Smooth muscle cell (in vitro differentiated cells): Measurements from ENCODE around the gene TYW5. TPM values are rescaled to one million over a fixed set of nuclear protein-coding genes. Genes with fewer than 3 reads are reported as not detected.

Source experiments
- DNase-seq: peaks from one replicate; lab custom pipeline; 2025; ENCODE audit not compliant: unreplicated experiment; lab: John Stamatoyannopoulos, UW
- H2AFZ ChIP-seq: fragments of 200-600 bp; sonication (generic); 2 replicates; pipeline ENCODE4 v1.6.0; 2016; ENCODE audit warnings: antibody characterized with exemption, low read depth, mild to moderate bottlenecking
- H3F3A ChIP-seq: fragments of 200-600 bp; sonication (generic); 2 replicates; pipeline ENCODE4 v1.6.0; 2017; ENCODE audit warnings: antibody characterized with exemption, low read depth
- H3K27ac ChIP-seq: fragments of 200-600 bp; sonication (generic); 2 replicates; pipeline ENCODE4 v1.5.1; 2016; ENCODE audit warnings: low read depth, mild to moderate bottlenecking
- H3K27me3 ChIP-seq: fragments of 200-600 bp; sonication (generic); 2 replicates; pipeline ENCODE4 v1.6.1; 2016; ENCODE audit warnings: low read depth, mild to moderate bottlenecking
- H3K36me3 ChIP-seq: fragments of 200-600 bp; sonication (generic); 2 replicates; pipeline ENCODE4 v1.5.1; 2016; ENCODE audit warnings: low read depth
- H3K4me1 ChIP-seq: fragments of 200-600 bp; sonication (generic); 2 replicates; pipeline ENCODE4 v1.5.1; 2016; ENCODE audit warnings: low read depth
- H3K4me2 ChIP-seq: fragments of 200-600 bp; sonication (generic); 2 replicates; pipeline ENCODE4 v1.6.0; 2016; ENCODE audit warnings: mild to moderate bottlenecking
- H3K4me3 ChIP-seq: fragments of 200-600 bp; sonication (generic); 2 replicates; pipeline ENCODE4 v1.5.1; 2016; ENCODE audit warnings: mild to moderate bottlenecking
- H3K79me2 ChIP-seq: fragments of 200-600 bp; sonication (generic); 2 replicates; pipeline ENCODE4 v1.6.0; 2016; ENCODE audit warnings: low read depth, mild to moderate bottlenecking
- H3K9ac ChIP-seq: fragments of 200-600 bp; sonication (generic); 2 replicates; pipeline ENCODE4 v1.6.0; 2016; ENCODE audit warnings: low read depth
- H3K9me3 ChIP-seq: fragments of 200-600 bp; sonication (generic); replicated peaks from 2 replicates; pipeline ENCODE4 v1.5.1; 2016; ENCODE audit warnings: low read depth
- H4K20me1 ChIP-seq: fragments of 200-600 bp; sonication (generic); 2 replicates; pipeline ENCODE4 v1.6.0; 2016; ENCODE audit warnings: low read depth
- WGBS: methylation state at CpG from one replicate; pipeline ENCODE4 v1.1.7; 2016; ENCODE audit warnings: low lambda C conversion rate; 5-methylcytosine and 5-hydroxymethylcytosine counted together
- polyA plus RNA-seq: library from polyadenylated mRNA; unstranded; fragments of >200 nt; fragmentation: Nextera tagmentation; extraction: Ambion mirVana; gene quantifications from 2 replicates; pipeline ENCODE4 v1.2.1, GENCODE V29; 2016
- total RNA-seq: library from RNA; depleted of rRNA; stranded (reverse); fragments of >200 nt; gene quantifications from 2 replicates; pipeline ENCODE4 v1.2.3, GENCODE V29; 2014
- TF ChIP-seq, protein P1 (sequence below): fragments of 200-600 bp; sonication (generic); IDR thresholded peaks from 2 replicates; pipeline ENCODE4 v1.5.1; 2017; ENCODE audit warnings: borderline replicate concordance, mild to moderate bottlenecking, antibody characterized with exemption; ENCODE audit not compliant: insufficient read depth, poor library complexity, severe bottlenecking

The TYW5 gene
- total and polyA plus RNA-seq, 2 experiments from 2014 or later, result 6.6 to 14.6 TPM

DNA sequence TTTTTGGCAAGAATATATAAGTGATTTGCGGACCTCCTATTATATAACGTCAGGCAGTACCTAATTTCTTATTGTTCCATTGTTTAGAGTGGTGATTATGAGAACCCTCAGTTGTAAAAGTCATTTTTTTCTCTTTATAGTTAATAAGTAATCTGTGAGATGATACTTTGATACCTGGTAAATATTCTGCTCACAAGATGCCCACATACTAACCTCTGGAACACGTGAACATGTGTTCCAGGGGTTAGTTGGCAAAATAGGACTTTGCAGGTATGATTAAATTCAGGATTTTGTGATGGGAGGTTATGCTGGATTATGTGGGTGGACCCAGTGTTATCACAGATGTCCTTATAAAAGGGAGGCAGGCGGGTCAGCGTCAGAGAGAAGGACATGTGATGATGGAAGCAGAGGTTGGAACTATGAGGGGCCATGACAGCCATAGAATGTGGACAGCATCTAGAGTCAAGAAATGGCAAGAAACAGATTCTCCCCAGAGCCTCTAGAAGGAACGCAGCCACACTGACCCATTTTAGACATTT, 16.9 kb upstream of the TYW5 start:
- Histone ChIP-seq H3K4me3 (no peak overlapping the region), H3K27ac (no peak overlapping the region), H3K27me3 (no peaks in the 10 kb centered on the region), H2AFZ (no peak overlapping the region), H3K36me3 (no peaks in the 10 kb centered on the region), H3K4me1 (no peaks in the 10 kb centered on the region), H3K9ac (no peak overlapping the region), H3K4me2 (no peak overlapping the region), H3K79me2 (no peaks in the 10 kb centered on the region), H3K9me3 (no peaks in the 10 kb centered on the region), H3F3A (no peaks in the 10 kb centered on the region), H4K20me1 (no peaks in the 10 kb centered on the region)
- DNase-seq, result no peak
- 94% methylated on average over 6 of the region's 6 CpGs for WGBS
- TF ChIP-seq, protein P1, sequence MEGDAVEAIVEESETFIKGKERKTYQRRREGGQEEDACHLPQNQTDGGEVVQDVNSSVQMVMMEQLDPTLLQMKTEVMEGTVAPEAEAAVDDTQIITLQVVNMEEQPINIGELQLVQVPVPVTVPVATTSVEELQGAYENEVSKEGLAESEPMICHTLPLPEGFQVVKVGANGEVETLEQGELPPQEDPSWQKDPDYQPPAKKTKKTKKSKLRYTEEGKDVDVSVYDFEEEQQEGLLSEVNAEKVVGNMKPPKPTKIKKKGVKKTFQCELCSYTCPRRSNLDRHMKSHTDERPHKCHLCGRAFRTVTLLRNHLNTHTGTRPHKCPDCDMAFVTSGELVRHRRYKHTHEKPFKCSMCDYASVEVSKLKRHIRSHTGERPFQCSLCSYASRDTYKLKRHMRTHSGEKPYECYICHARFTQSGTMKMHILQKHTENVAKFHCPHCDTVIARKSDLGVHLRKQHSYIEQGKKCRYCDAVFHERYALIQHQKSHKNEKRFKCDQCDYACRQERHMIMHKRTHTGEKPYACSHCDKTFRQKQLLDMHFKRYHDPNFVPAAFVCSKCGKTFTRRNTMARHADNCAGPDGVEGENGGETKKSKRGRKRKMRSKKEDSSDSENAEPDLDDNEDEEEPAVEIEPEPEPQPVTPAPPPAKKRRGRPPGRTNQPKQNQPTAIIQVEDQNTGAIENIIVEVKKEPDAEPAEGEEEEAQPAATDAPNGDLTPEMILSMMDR, result no peak

GRCh38 chr2:199968126-199968525, 12.8 kb upstream of the TYW5 start:
- H3K9ac ChIP-seq, result no peak overlapping the region
- 97% methylated on average over 1 of the region's 1 CpG for WGBS
- H3K4me1 ChIP-seq, result no peaks in the 10 kb centered on the region
- no peak overlapping the region for H3K27ac ChIP-seq
- H3K9me3 ChIP-seq, result no peaks in the 10 kb centered on the region
- no peaks in the 10 kb centered on the region for H3K79me2 ChIP-seq
- DNase-seq, result no peak
- no peaks in the 10 kb centered on the region for H3F3A ChIP-seq
- no peaks in the 10 kb centered on the region for H3K27me3 ChIP-seq
- H3K4me3 ChIP-seq, result no peak overlapping the region
- H3K36me3 ChIP-seq, result peaks cover 14% of the 10 kb centered on the region
- no peak overlapping the region for H3K4me2 ChIP-seq
- TF ChIP-seq, protein P1, result no peak
- no peaks in the 10 kb centered on the region for H4K20me1 ChIP-seq
- no peak overlapping the region for H2AFZ ChIP-seq

- H2AFZ ChIP-seq, result no peak overlapping the region
- TF ChIP-seq, protein P1, result no peak
Observed at GRCh38 chr2:199966976-199967375, 11.7 kb upstream of the TYW5 start.

GRCh38 chr2:199966405-199966804, 11.1 kb upstream of the TYW5 start:
- no peaks in the 10 kb centered on the region for H3K27me3 ChIP-seq
- H3K9me3 ChIP-seq, result no peaks in the 10 kb centered on the region
- no peak overlapping the region for H3K27ac ChIP-seq
- no peaks in the 10 kb centered on the region for H3F3A ChIP-seq
- WGBS, result 94% methylated on average over 2 of the region's 2 CpGs
- no peaks in the 10 kb centered on the region for H3K4me1 ChIP-seq
- DNase-seq, result no peak
- H3K9ac ChIP-seq, result no peak overlapping the region
- no peak overlapping the region for H3K4me3 ChIP-seq
- TF ChIP-seq, protein P1, result no peak
- H3K4me2 ChIP-seq, result no peak overlapping the region
- no peaks in the 10 kb centered on the region for H4K20me1 ChIP-seq
- peaks cover 20% of the 10 kb centered on the region for H3K36me3 ChIP-seq
- no peaks in the 10 kb centered on the region for H3K79me2 ChIP-seq
- H2AFZ ChIP-seq, result no peak overlapping the region

More at GRCh38 chr2:199966976-199967375, 11.7 kb upstream of the TYW5 start:
- Histone ChIP-seq H3K27me3 (no peaks in the 10 kb centered on the region), H3K4me1 (no peaks in the 10 kb centered on the region), H3K4me3 (no peak overlapping the region), H3K4me2 (no peak overlapping the region), H3F3A (no peaks in the 10 kb centered on the region), H3K79me2 (no peaks in the 10 kb centered on the region), H3K27ac (no peak overlapping the region), H4K20me1 (no peaks in the 10 kb centered on the region), H3K9me3 (no peaks in the 10 kb centered on the region), H3K9ac (no peak overlapping the region), H3K36me3 (peaks cover 15% of the 10 kb centered on the region)
- 95% methylated on average over 1 of the region's 1 CpG for WGBS
- DNase-seq, result no peak
